Nephron (organoid): ENCODE measurements around the gene ZBTB1.

Source experiments
- H3K27ac Mint-ChIP-seq, 3 experiments: 2 replicates each; pipeline ENCODE4 v1.8.0; 2020; ENCODE audit warnings: mixed read lengths in 3 of 3, mild to moderate bottlenecking in 2 of 3, moderate library complexity in 1 of 3
- H3K27me3 Mint-ChIP-seq: 2 replicates; pipeline ENCODE4 v1.8.0; 2021; ENCODE audit warnings: low read depth, mild to moderate bottlenecking, moderate library complexity, mixed read lengths
- H3K36me3 Mint-ChIP-seq: 2 replicates; pipeline ENCODE4 v1.8.0; 2020; ENCODE audit warnings: low read depth, mixed read lengths
- H3K4me1 Mint-ChIP-seq: 2 replicates; pipeline ENCODE4 v1.8.0; 2020; ENCODE audit warnings: mixed read lengths
- H3K4me3 Mint-ChIP-seq, 3 experiments: 2 replicates each; pipeline ENCODE4 v1.8.0; 2020; ENCODE audit warnings: mild to moderate bottlenecking in 3 of 3, mixed read lengths in 3 of 3, moderate library complexity in 2 of 3
- H3K9me3 Mint-ChIP-seq: 2 replicates; pipeline ENCODE4 v1.8.0; 2020; ENCODE audit warnings: mixed read lengths
- TF ChIP-seq, protein P1 (sequence below), 3 experiments: fragments of 200-600 bp; sonication (generic); IDR thresholded peaks; one replicate each; pipeline ENCODE4 v1.5.0; 2021; ENCODE audit warnings: antibody characterized with exemption in 3 of 3; ENCODE audit not compliant: unreplicated experiment in 3 of 3

Gene ZBTB1

DNA sequence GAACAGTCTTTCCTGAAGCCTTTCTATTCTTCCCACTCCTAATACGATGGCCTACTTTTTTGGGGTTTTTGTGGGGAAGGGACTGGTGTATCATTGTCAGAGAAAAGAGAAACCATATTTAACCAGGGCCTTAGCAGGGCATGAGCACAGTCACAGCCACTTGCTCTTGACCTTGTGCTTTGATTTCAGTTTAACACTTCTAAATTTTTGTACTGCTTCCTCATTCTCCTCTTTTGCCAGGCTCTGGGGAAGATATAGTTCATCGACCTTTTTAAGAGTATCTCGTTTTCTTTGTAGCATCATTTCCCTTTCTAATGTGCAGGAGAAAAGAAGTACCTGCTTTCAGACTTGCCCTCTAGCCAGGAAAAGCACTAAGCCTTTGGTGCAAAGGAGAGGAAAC is 2.2 kb downstream of the ZBTB1 start:
- H3K27me3 Mint-ChIP-seq, result no peaks in the 10 kb centered on the region
- H3K9me3 Mint-ChIP-seq, result no peaks in the 10 kb centered on the region
- TF ChIP-seq, protein P1, sequence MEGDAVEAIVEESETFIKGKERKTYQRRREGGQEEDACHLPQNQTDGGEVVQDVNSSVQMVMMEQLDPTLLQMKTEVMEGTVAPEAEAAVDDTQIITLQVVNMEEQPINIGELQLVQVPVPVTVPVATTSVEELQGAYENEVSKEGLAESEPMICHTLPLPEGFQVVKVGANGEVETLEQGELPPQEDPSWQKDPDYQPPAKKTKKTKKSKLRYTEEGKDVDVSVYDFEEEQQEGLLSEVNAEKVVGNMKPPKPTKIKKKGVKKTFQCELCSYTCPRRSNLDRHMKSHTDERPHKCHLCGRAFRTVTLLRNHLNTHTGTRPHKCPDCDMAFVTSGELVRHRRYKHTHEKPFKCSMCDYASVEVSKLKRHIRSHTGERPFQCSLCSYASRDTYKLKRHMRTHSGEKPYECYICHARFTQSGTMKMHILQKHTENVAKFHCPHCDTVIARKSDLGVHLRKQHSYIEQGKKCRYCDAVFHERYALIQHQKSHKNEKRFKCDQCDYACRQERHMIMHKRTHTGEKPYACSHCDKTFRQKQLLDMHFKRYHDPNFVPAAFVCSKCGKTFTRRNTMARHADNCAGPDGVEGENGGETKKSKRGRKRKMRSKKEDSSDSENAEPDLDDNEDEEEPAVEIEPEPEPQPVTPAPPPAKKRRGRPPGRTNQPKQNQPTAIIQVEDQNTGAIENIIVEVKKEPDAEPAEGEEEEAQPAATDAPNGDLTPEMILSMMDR (IDR thresholded peaks at IDR 0.05; ENCODE audit: unreplicated experiment in 3 of 3), result no peak
- H3K4me3 Mint-ChIP-seq, result peak overlapping the region; percentile 86 to 91 (median 90)
- peak overlapping the region; percentile 8 to 53 (median 52) for H3K27ac Mint-ChIP-seq
- H3K4me1 Mint-ChIP-seq, result peaks cover 61% of the 10 kb centered on the region
- H3K36me3 Mint-ChIP-seq, result no peaks in the 10 kb centered on the region

DNA sequence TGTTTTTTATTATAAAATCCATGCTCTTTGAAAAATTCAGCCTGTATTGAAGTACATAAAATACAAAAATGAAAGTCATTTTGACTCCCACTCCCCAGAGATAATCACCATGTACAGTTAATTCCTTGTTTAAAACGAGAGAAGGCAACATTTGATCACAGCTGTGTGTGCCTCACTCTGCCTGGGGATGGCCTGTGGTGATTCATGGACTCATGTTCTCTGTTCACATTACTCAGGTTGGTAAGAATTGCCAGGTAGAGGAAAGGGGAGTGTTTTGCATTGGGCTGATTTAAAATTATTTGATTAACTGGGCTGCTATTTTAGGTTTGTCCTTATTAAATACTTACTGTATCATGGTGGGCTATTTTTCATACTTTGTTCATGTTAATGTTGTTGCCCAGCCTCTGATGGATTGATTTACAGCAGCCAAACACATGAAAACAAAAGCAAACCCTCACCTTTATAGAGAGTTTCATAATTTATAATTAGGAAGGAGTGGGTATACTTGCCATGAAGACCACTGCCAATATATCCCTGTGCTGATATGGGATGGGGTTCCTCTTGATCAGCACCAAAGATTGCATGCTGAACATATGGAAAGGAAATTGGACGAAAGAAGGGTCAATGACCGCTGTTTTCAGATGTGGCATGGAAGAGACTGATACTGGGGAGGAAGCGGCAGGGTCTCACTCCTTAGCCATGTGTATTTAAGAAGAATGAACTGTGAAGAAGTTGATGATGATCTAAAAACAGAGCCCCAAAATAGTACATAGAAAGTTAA is 3.0 kb downstream of the ZBTB1 start:
- H3K36me3 Mint-ChIP-seq, result no peaks in the 10 kb centered on the region
- H3K9me3 Mint-ChIP-seq, result no peaks in the 10 kb centered on the region
- TF ChIP-seq, protein P1 (IDR thresholded peaks at IDR 0.05; ENCODE audit: unreplicated experiment in 3 of 3), result no peak
- H3K4me1 Mint-ChIP-seq, result peaks cover 52% of the 10 kb centered on the region
- H3K4me3 Mint-ChIP-seq, result peak overlapping the region; percentile 86 to 91 (median 90)
- H3K27ac Mint-ChIP-seq, result peak overlapping the region; percentile 8 to 52 (median 52)
- H3K27me3 Mint-ChIP-seq, result no peaks in the 10 kb centered on the region

DNA sequence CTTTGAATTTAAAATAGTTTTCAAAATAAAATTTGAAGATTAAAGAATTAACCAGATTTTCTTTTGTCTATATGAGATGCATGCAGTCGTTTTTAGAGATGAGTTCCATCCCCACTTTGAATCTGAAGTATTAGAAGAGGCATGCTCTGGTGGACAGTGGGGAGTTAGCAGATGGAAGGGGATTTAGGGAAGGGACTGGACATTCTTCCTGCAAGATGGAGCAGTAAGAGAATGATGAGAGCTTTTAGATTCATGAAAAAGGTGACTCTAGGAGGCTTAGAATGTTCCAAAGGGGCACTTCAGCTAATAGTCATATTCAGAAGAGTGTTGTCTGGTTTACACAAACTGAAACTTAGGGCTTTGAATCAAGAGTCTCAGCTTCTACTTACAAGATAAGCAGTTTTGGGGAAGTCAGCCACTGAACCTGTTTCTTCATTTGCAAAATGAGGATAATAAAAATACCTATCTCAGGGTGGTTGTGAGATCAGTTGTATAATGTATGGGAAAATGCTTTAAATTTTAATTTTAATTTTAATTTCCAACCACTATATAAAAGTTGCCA is 3.7 kb downstream of the ZBTB1 start:
- TF ChIP-seq, protein P1 (IDR thresholded peaks at IDR 0.05; ENCODE audit: unreplicated experiment in 3 of 3), result no peak
- H3K27me3 Mint-ChIP-seq, result no peaks in the 10 kb centered on the region
- no peak overlapping the region for H3K4me3 Mint-ChIP-seq
- no peaks in the 10 kb centered on the region for H3K9me3 Mint-ChIP-seq
- peaks cover 48% of the 10 kb centered on the region for H3K4me1 Mint-ChIP-seq
- no peak overlapping the region for H3K27ac Mint-ChIP-seq
- H3K36me3 Mint-ChIP-seq, result no peaks in the 10 kb centered on the region

DNA sequence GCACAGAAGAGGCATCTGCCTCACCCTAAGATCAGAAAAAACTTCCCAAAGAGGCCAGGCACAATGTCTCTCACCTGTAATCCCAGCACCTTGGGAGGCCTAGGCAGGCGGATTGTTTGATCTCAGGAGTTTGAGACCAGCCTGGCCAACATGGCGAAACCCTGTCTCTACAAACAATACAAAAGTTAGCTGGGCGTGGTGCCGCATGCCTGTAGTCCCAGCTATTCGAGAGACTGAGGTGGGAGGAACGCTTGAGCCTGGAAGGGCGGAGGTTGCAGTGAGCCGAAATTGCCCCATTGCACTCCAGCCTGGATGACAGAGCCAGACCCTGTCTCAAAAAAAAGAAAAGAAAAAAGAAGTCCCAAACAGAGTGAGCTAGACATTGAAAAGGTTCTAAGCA is 4.5 kb downstream of the ZBTB1 start:
- H3K27ac Mint-ChIP-seq, result no peak overlapping the region
- H3K36me3 Mint-ChIP-seq, result no peaks in the 10 kb centered on the region
- H3K27me3 Mint-ChIP-seq, result no peaks in the 10 kb centered on the region
- no peaks in the 10 kb centered on the region for H3K9me3 Mint-ChIP-seq
- H3K4me1 Mint-ChIP-seq, result peaks cover 51% of the 10 kb centered on the region
- H3K4me3 Mint-ChIP-seq, result no peak overlapping the region
- TF ChIP-seq, protein P1 (IDR thresholded peaks at IDR 0.05; ENCODE audit: unreplicated experiment in 3 of 3), result no peak

DNA sequence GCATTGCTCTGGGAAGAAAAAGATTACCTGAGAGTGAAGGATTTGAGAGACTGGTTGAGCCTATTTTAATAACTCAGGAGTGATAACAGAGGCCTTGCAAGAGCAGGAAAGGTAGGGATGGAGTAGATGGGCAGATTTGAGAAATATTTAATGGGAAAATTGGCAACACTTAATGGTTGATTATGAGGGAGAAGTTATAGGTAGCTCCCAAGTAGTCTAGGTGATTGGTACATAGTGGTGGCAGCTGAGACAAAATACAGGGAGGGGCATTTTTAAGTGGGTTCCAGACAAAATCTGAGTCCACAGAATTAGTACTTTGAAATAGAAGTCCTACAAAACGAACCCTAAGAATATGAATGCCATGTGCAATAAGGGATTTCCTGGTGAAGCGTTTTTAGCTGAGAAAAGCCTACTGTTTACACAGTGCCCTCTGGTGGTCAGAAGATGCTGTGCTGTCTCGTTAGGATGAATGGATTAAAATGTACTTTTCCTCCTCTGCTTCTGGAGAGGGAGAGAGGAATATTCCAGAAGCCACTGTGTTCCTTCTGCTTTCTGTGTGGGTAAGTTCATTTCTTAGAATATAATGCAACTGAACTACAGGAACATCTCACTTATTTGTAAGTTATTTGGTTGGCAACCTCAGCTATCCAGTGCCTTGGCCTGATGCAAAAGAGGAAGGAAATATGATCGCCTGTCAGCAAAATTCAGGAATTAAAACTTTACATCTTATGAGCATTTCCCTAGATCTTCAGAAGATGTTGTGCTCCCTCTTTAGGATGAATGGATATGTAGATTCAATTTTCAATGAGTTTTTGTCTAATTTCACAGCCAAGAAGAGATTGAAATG is 6.5 kb downstream of the ZBTB1 start:
- no peaks in the 10 kb centered on the region for H3K9me3 Mint-ChIP-seq
- no peaks in the 10 kb centered on the region for H3K36me3 Mint-ChIP-seq
- H3K27ac Mint-ChIP-seq, result peak overlapping the region in 1 of 3 experiments; percentile 41
- no peaks in the 10 kb centered on the region for H3K27me3 Mint-ChIP-seq
- H3K4me1 Mint-ChIP-seq, result peaks cover 42% of the 10 kb centered on the region
- H3K4me3 Mint-ChIP-seq, result no peak overlapping the region
- TF ChIP-seq, protein P1 (IDR thresholded peaks at IDR 0.05; ENCODE audit: unreplicated experiment in 3 of 3), result peak; percentile 81 to 86 (median 86)
